Activated CD8-positive, alpha-beta memory T cell treated with anti-CD3 and anti-CD28 coated beads, Interleukin-2, amount 10 ng/mL, durations not matched to agents 7 days and 5 days (primary cell): ENCODE measurements around the gene CRYGA. TPM values are rescaled to one million over a fixed set of nuclear protein-coding genes. Genes with fewer than 3 reads are reported as not detected.
A peak's percentile ranks its signal among the peaks of the same experiment; 100 is the strongest.

Experiments used
- ATAC-seq: fragments of 150-1000 bp; cut with Tn5 transposase; one replicate; pipeline ENCODE4 v1.10.0; 2021; ENCODE audit warnings: moderate library complexity
- CTCF ChIA-PET: fragments of 350-600 bp; sonication (Branson Sonifier 250); formaldehyde crosslinking; loops from one replicate; lab custom pipeline; 2021; ENCODE audit warnings: antibody characterized with exemption; lab: Charles Lee
- DNase-seq: peaks from one replicate; pipeline ENCODE4 v3.0.0-alpha.2; 2020
- H3K27ac Mint-ChIP-seq: one replicate; pipeline ENCODE4 v1.8.0; 2021; ENCODE audit warnings: mild to moderate bottlenecking, mixed read lengths
- H3K27me3 Mint-ChIP-seq: one replicate; pipeline ENCODE4 v1.8.0; 2021; ENCODE audit warnings: mixed read lengths
- H3K36me3 Mint-ChIP-seq: one replicate; pipeline ENCODE4 v1.8.0; 2021; ENCODE audit warnings: mild to moderate bottlenecking, mixed read lengths
- H3K4me1 Mint-ChIP-seq: one replicate; pipeline ENCODE4 v1.8.0; 2021; ENCODE audit warnings: mixed read lengths
- H3K4me3 Mint-ChIP-seq: one replicate; pipeline ENCODE4 v1.8.0; 2021; ENCODE audit warnings: mild to moderate bottlenecking, moderate library complexity, mixed read lengths
- H3K9me3 Mint-ChIP-seq: one replicate; pipeline ENCODE4 v1.8.0; 2022; ENCODE audit warnings: low read depth, mixed read lengths
- total RNA-seq, 2 experiments: library from RNA; stranded (reverse); gene quantifications; one replicate each; pipeline ENCODE4 v1.2.3, GENCODE V29; 2021

The CRYGA gene
- total RNA-seq, 2 experiments from 2014 or later, result not detected

DNA sequence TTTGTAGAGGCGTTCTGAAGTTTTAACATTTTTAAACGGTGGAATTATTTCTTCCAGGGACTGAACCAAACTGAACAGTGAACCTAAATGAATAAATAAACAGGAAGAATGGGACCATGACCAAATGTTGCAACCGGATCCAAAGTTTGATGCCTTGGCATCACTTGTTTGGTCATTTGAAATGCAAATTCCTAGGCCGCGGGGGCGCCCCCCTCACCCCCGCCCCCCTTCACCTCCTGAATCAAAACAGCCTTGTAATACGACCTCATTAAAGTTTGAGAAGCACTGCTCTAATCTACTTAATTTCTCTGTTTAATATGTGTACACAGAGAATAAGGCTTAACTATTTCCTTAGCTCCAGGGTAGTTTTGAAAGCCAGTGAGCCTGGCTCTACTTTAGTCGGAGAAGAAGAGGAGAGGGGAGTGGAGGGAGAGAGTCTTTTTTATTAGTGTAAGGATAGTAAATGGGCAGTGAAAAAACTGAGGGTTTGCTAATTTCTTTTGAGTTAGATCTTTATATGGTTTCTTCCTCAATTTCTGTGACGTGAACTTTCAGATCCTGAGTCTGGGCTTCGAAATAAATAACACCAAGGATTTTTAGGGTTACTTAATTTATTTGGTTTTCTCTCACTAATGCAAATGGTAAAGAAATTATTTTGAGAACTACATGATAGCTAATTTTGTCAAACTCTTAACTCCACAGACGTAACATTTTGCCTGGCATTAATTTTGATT, 20.8 kb upstream of the CRYGA start:
- no peak overlapping the region for H3K4me3 Mint-ChIP-seq
- H3K4me1 Mint-ChIP-seq, result peaks cover 3% of the 10 kb centered on the region
- no peak for ATAC-seq
- CTCF ChIA-PET, result interaction anchor here (2.4 kb wide), 1 partner anchor 9 kb away, joined by 10 read pairs; no protein-coding TSS in a partner anchor
- DNase-seq, result no peak
- H3K27me3 Mint-ChIP-seq, result peaks cover 35% of the 10 kb centered on the region
- no peak overlapping the region for H3K27ac Mint-ChIP-seq
- no peaks in the 10 kb centered on the region for H3K9me3 Mint-ChIP-seq
- H3K36me3 Mint-ChIP-seq, result no peaks in the 10 kb centered on the region

GRCh38 chr2:208183526-208183925, 20.1 kb upstream of the CRYGA start:
- Mint-ChIP-seq H3K27ac (no peak overlapping the region), H3K27me3 (peaks cover 35% of the 10 kb centered on the region), H3K4me1 (peaks cover 3% of the 10 kb centered on the region), H3K36me3 (no peaks in the 10 kb centered on the region), H3K9me3 (no peaks in the 10 kb centered on the region), H3K4me3 (no peak overlapping the region)
- CTCF ChIA-PET, result interaction anchor here (2.4 kb wide), 1 partner anchor 8 kb away, joined by 10 read pairs; no protein-coding TSS in a partner anchor
- no peak for ATAC-seq
- no peak for DNase-seq

- Mint-ChIP-seq H3K4me1 (peaks cover 3% of the 10 kb centered on the region), H3K27me3 (peaks cover 35% of the 10 kb centered on the region), H3K4me3 (no peak overlapping the region), H3K9me3 (no peaks in the 10 kb centered on the region), H3K36me3 (no peaks in the 10 kb centered on the region), H3K27ac (no peak overlapping the region)
- DNase-seq, result no peak
- ATAC-seq, result no peak
- CTCF ChIA-PET, result no interaction called here
Observed at GRCh38 chr2:208182835-208183234, 19.4 kb upstream of the CRYGA start.

- CTCF ChIA-PET, result no interaction called here
- Mint-ChIP-seq H3K27ac (no peak overlapping the region), H3K36me3 (no peaks in the 10 kb centered on the region), H3K27me3 (peaks cover 22% of the 10 kb centered on the region), H3K4me3 (no peak overlapping the region), H3K4me1 (peaks cover 3% of the 10 kb centered on the region), H3K9me3 (no peaks in the 10 kb centered on the region)
- ATAC-seq, result no peak
- no peak for DNase-seq
Observed at GRCh38 chr2:208179028-208179609, 15.7 kb upstream of the CRYGA start.

DNA sequence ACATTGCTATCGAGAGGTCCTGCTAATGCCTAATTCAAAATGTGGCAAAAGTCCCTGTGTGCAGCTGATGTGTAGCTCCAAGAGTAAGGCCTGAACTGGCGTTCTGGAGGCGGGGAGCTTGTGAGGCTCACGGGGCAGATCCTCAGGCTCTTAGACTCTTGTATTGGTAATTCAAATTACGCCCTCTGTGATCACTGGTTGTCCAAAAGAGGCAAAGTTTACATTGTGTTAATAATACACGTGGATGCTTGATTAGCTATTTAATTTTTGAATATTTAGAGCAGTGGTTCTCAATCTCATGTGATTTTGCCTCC, 12.4 kb upstream of the CRYGA start:
- Mint-ChIP-seq H3K27ac (no peak overlapping the region), H3K4me3 (no peak overlapping the region), H3K27me3 (peaks cover 8% of the 10 kb centered on the region), H3K36me3 (no peaks in the 10 kb centered on the region), H3K9me3 (no peaks in the 10 kb centered on the region), H3K4me1 (peaks cover 3% of the 10 kb centered on the region)
- CTCF ChIA-PET, result interaction anchor here (0.6 to 3.1 kb wide), 19 partner anchors 8 to 430 kb away, joined by 3 to 32 read pairs (median 3); partner anchors contain the start of genes CRYGA, FZD5 and IDH1
- DNase-seq (no peak), ATAC-seq (no peak)

- peaks cover 9% of the 10 kb centered on the region for H3K27me3 Mint-ChIP-seq
- peak; percentile 98 for ATAC-seq
- peak; percentile 68 for DNase-seq
- H3K27ac Mint-ChIP-seq, result no peak overlapping the region
- CTCF ChIA-PET, result interaction anchor here (0.6 to 3.1 kb wide), 20 partner anchors 9 to 1360 kb away, joined by 3 to 32 read pairs (median 3); partner anchors contain the start of genes CRYGA, FZD5 and IDH1
- H3K9me3 Mint-ChIP-seq, result no peaks in the 10 kb centered on the region
- no peaks in the 10 kb centered on the region for H3K36me3 Mint-ChIP-seq
- no peak overlapping the region for H3K4me3 Mint-ChIP-seq
- peaks cover 3% of the 10 kb centered on the region for H3K4me1 Mint-ChIP-seq
Observed at GRCh38 chr2:208175069-208175839, 11.9 kb upstream of the CRYGA start.

- CTCF ChIA-PET, result interaction anchor here (1.7 to 3.1 kb wide), 3 partner anchors 18 to 80 kb away, joined by 6 to 32 read pairs (median 9); partner anchors contain the start of gene IDH1
- Mint-ChIP-seq H3K27ac (no peak overlapping the region), H3K27me3 (peaks cover 14% of the 10 kb centered on the region), H3K4me1 (peaks cover 3% of the 10 kb centered on the region), H3K36me3 (no peaks in the 10 kb centered on the region), H3K9me3 (no peaks in the 10 kb centered on the region), H3K4me3 (no peak overlapping the region)
- DNase-seq (no peak), ATAC-seq (no peak)
Observed at GRCh38 chr2:208174144-208174543, 10.8 kb upstream of the CRYGA start.

DNA sequence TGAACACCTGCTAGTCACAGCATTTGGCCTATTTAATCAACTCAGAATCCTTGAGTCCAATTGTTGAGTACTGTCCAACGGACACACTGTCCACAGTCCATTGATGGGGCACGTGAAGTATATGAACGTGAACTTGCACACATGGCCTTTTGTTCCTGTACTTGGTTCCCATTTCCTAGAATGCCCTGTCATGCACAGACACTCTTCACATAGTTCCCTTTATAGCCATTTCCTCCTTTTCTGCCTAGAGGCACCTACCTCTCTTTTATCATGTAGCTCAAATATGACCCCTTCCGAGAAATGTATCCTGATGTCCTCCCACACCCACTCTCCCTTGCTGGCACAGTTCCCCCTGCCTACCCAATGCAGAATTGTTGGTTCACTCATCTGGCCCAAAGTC, 8.7 kb upstream of the CRYGA start:
- Mint-ChIP-seq H3K36me3 (no peaks in the 10 kb centered on the region), H3K27me3 (peaks cover 18% of the 10 kb centered on the region), H3K4me1 (peaks cover 3% of the 10 kb centered on the region), H3K27ac (no peak overlapping the region), H3K4me3 (no peak overlapping the region), H3K9me3 (no peaks in the 10 kb centered on the region)
- DNase-seq, result no peak
- ATAC-seq, result no peak
- CTCF ChIA-PET, result interaction anchor here (1.2 kb wide), 1 partner anchor 82 kb away, joined by 4 read pairs; no protein-coding TSS in a partner anchor

DNA sequence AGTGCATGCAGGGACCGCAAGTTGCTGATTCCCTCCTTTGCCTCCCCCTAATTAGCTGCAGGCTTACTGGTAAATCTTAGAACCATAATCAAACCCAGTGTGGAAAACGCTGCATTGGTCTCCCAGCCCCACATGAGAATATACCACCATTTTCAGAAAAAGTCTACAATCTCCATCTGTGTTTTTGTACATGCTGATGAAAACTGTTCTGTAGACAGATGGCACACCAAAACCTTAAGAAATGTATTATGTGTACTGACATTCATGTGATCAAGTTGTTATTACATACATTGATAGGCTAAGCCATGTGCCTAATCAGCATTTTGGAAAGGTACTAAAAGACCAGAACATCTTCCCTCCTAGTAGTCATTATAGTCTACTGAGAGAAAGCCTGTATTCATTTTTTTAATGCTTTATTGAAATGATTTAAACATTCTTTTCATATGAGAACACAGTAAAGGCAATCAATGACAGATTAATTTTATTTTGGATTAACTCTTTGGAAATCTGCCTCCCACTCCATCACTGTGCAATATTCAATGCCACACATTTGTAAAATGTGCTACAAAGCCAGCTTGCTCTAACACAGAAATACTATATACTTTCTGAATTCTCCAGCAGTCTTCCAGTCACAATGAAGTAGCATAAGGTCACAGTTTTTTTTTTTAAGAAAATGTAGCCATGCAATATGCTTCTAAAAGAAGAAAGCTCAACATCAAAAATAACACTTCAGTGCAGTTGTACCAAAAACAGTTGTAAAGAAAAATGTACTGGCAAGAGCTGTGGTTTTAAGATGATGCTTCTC, 1.8 kb upstream of the CRYGA start:
- Mint-ChIP-seq H3K27ac (no peak overlapping the region), H3K9me3 (no peaks in the 10 kb centered on the region), H3K4me3 (no peak overlapping the region), H3K36me3 (no peaks in the 10 kb centered on the region), H3K27me3 (peaks cover 31% of the 10 kb centered on the region), H3K4me1 (no peaks in the 10 kb centered on the region)
- no peak for DNase-seq
- no peak for ATAC-seq
- CTCF ChIA-PET, result interaction anchor here (2.4 kb wide), 1 partner anchor 10 kb away, joined by 10 read pairs; no protein-coding TSS in a partner anchor

GRCh38 chr2:208156439-208156838, 7.0 kb downstream of the CRYGA start:
- Mint-ChIP-seq H3K27me3 (peaks cover 9% of the 10 kb centered on the region), H3K36me3 (no peaks in the 10 kb centered on the region), H3K9me3 (no peaks in the 10 kb centered on the region), H3K27ac (no peak overlapping the region), H3K4me3 (no peak overlapping the region), H3K4me1 (no peaks in the 10 kb centered on the region)
- CTCF ChIA-PET, result interaction anchor here (0.7 to 1.1 kb wide), 2 partner anchors 19 to 55 kb away, joined by 3 to 9 read pairs; no protein-coding TSS in a partner anchor
- ATAC-seq, result no peak
- no peak for DNase-seq

GRCh38 chr2:208153156-208153555, 10.2 kb downstream of the CRYGA start:
- Mint-ChIP-seq H3K27ac (no peak overlapping the region), H3K27me3 (peaks cover 9% of the 10 kb centered on the region)
- CTCF ChIA-PET, result interaction anchor here (1.0 kb wide), 1 partner anchor 22 kb away, joined by 3 read pairs; no protein-coding TSS in a partner anchor

GRCh38 chr2:208150956-208151355, 12.4 kb downstream of the CRYGA start:
- Mint-ChIP-seq H3K27me3 (peaks cover 9% of the 10 kb centered on the region), H3K27ac (no peak overlapping the region), H3K36me3 (no peaks in the 10 kb centered on the region), H3K4me1 (no peaks in the 10 kb centered on the region), H3K4me3 (no peak overlapping the region), H3K9me3 (peaks cover 1% of the 10 kb centered on the region)
- ATAC-seq (no peak), DNase-seq (no peak)
- CTCF ChIA-PET, result no interaction called here

More at GRCh38 chr2:208153156-208153555, 10.2 kb downstream of the CRYGA start:
- no peak overlapping the region for H3K4me3 Mint-ChIP-seq
- peaks cover 1% of the 10 kb centered on the region for H3K9me3 Mint-ChIP-seq
- no peaks in the 10 kb centered on the region for H3K36me3 Mint-ChIP-seq
- DNase-seq, result no peak
- ATAC-seq, result no peak
- H3K4me1 Mint-ChIP-seq, result no peaks in the 10 kb centered on the region
